HepG2 (cell line): ENCODE data around the gene IFT172. TPM values are rescaled to one million over a fixed set of nuclear protein-coding genes. Genes with fewer than 3 reads are reported as not detected.

Source experiments
- DR1 ChIP-seq: sonication (generic); formaldehyde crosslinking; IDR thresholded peaks from 2 replicates; pipeline ENCODE4 v1.8.0; 2021; ENCODE audit warnings: mild to moderate bottlenecking, missing genetic modification reagents, inconsistent platforms
- EEA1 ChIP-seq: sonication (generic); formaldehyde crosslinking; IDR thresholded peaks from 2 replicates; pipeline ENCODE4 v1.5.1; 2020; ENCODE audit warnings: mild to moderate bottlenecking, missing genetic modification reagents, borderline replicate concordance
- IRX3 ChIP-seq: sonication (generic); formaldehyde crosslinking; IDR thresholded peaks from 2 replicates; pipeline ENCODE4 v1.8.1; 2023; ENCODE audit warnings: mild to moderate bottlenecking, low read depth, missing genetic modification reagents, borderline replicate concordance
- NCOA2 ChIP-seq: sonication (generic); formaldehyde crosslinking; IDR thresholded peaks from 2 replicates; pipeline ENCODE4 v1.8.0; 2022; ENCODE audit warnings: inconsistent platforms
- PPARG ChIP-seq: conservative IDR thresholded peaks from 2 replicates; pipeline ENCODE4 v1.6.1; 2016; ENCODE audit warnings: missing biosample characterization, missing genetic modification reagents
- PTBP1 ChIP-seq: fragments of 200-400 bp; formaldehyde crosslinking; IDR thresholded peaks from 2 replicates; pipeline ENCODE4 v1.6.1; 2018; ENCODE audit warnings: low read length, low read depth; ENCODE audit not compliant: poor library complexity, severe bottlenecking
- SNRNP70 ChIP-seq: fragments of 200-400 bp; formaldehyde crosslinking; IDR thresholded peaks from 2 replicates; pipeline ENCODE4 v1.6.1; 2017; ENCODE audit warnings: mild to moderate bottlenecking, low read depth, low read length, moderate library complexity
- TOPORS ChIP-seq: sonication (generic); formaldehyde crosslinking; IDR thresholded peaks from 2 replicates; pipeline ENCODE4 v1.8.0; 2023; ENCODE audit warnings: mild to moderate bottlenecking, missing genetic modification reagents
- XRCC5 ChIP-seq: fragments of 200-400 bp; formaldehyde crosslinking; optimal IDR thresholded peaks from 2 replicates; pipeline ENCODE3; 2017; ENCODE audit warnings: mild to moderate bottlenecking, low read length
- ZNF235 ChIP-seq: sonication (generic); formaldehyde crosslinking; IDR thresholded peaks from 2 replicates; pipeline ENCODE4 v1.8.1; 2023; ENCODE audit warnings: mild to moderate bottlenecking, missing genetic modification reagents, borderline replicate concordance
- ZNF331 ChIP-seq: sonication (generic); formaldehyde crosslinking; IDR thresholded peaks from 2 replicates; pipeline ENCODE4 v1.4.0; 2020; ENCODE audit warnings: missing genetic modification reagents
- ZNF501 ChIP-seq: sonication (generic); formaldehyde crosslinking; IDR thresholded peaks from 2 replicates; pipeline ENCODE4 v1.5.1; 2020; ENCODE audit warnings: mild to moderate bottlenecking, moderate library complexity, missing genetic modification reagents
- polyA plus RNA-seq, 8 experiments: library from polyadenylated mRNA; depleted of rRNA in 3 of 8; stranded (reverse) in 7 of 8; unstranded in 1 of 8; fragments of >200 nt; fragmentation: Illumina TruSeq in 4 of 8; extraction: Trizol in 4 of 8; gene quantifications; 2 replicates each; pipeline versions ENCODE4 v1.2.1 to v1.2.3, GENCODE V29; 2011 to 2016; ENCODE audit warnings: low read depth in 4 of 8, missing spikeins in 1 of 8, mixed read lengths in 1 of 8; ENCODE audit not compliant: insufficient read depth in 1 of 8
- total RNA-seq, 5 experiments: library from RNA; depleted of rRNA; stranded (reverse); fragments of >200 nt; fragmentation: Illumina TruSeq; extraction: Trizol; gene quantifications; 2 replicates each; pipeline ENCODE4 v1.2.3, GENCODE V29; 2016; ENCODE audit warnings: low read depth in 1 of 5
- TF ChIP-seq, protein P1 (sequence below), 2 experiments: fragments of 450-650 bp in 1 of 2; sonication (generic) in 1 of 2; formaldehyde crosslinking in 1 of 2; IDR thresholded peaks; 2 replicates each; pipeline versions ENCODE4 v1.6.1 to v1.8.0; 2016 to 2022; ENCODE audit warnings: antibody characterized with exemption in 1 of 2, mild to moderate bottlenecking in 1 of 2, missing genetic modification reagents in 1 of 2
- TF ChIP-seq, protein P2 (sequence below): sonication (generic); formaldehyde crosslinking; IDR thresholded peaks from 2 replicates; pipeline ENCODE4 v1.8.0; 2022; ENCODE audit warnings: missing genetic modification reagents, mild to moderate bottlenecking, moderate library complexity, borderline replicate concordance
- TF ChIP-seq, protein P3 (sequence below): IDR thresholded peaks from 2 replicates; pipeline ENCODE4 v1.6.1; 2018; ENCODE audit warnings: missing genetic modification reagents, mild to moderate bottlenecking, missing compliant biosample characterization

Gene IFT172
- total and polyA plus RNA-seq, 2 of the 13 experiments (the other 11 are each of a cell fraction or from before 2014, with no cell fraction given) = 21.6 to 35.7 TPM

DNA sequence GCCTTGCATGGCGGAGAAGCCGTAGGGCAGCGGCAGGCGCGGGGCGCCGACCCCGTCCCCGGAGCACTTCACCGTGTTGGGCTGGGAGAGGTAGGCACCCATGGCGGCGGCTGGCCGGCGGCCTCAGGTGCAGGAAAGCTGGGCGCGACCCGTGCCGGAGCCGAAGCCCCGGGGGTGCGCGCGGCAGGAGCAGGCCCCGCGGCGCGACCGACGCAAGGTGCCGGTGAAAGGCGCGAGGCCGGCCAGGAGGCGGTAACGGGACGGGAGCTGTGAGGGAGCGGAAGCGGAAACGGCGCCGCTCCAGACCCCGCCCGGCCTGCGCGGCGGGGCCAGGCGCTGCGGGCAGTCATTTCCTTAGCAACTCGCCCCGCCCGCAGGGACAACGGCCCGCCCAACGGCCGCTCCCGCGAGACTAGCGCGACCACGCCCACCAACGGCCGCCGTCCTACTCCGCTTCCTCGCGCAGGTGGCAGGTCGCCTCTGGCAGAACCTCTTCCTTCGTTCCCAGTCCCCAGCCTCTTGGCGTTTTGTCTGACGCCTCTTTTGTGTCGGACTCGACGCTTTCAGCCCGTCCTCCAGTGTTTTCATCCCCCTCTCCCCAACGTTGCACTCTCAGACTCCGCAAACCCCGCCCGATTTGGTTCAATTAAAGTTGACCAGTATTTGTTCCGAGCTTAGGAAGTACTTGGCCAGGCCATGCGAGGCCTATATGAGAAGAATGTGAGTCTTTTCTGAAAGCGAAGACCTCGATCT, 80.0 kb downstream of the IFT172 start, which contains the start of gene PPM1G (continued):
- TF ChIP-seq, protein P1, sequence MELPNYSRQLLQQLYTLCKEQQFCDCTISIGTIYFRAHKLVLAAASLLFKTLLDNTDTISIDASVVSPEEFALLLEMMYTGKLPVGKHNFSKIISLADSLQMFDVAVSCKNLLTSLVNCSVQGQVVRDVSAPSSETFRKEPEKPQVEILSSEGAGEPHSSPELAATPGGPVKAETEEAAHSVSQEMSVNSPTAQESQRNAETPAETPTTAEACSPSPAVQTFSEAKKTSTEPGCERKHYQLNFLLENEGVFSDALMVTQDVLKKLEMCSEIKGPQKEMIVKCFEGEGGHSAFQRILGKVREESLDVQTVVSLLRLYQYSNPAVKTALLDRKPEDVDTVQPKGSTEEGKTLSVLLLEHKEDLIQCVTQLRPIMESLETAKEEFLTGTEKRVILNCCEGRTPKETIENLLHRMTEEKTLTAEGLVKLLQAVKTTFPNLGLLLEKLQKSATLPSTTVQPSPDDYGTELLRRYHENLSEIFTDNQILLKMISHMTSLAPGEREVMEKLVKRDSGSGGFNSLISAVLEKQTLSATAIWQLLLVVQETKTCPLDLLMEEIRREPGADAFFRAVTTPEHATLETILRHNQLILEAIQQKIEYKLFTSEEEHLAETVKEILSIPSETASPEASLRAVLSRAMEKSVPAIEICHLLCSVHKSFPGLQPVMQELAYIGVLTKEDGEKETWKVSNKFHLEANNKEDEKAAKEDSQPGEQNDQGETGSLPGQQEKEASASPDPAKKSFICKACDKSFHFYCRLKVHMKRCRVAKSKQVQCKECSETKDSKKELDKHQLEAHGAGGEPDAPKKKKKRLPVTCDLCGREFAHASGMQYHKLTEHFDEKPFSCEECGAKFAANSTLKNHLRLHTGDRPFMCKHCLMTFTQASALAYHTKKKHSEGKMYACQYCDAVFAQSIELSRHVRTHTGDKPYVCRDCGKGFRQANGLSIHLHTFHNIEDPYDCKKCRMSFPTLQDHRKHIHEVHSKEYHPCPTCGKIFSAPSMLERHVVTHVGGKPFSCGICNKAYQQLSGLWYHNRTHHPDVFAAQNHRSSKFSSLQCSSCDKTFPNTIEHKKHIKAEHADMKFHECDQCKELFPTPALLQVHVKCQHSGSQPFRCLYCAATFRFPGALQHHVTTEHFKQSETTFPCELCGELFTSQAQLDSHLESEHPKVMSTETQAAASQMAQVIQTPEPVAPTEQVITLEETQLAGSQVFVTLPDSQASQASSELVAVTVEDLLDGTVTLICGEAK (IDR thresholded peaks at IDR 0.05) = 0 out of 2 replicates have a peak, but pooled peaks have one; percentile 10
- TF ChIP-seq, protein P1 (CRISPR knock-in tag; IDR thresholded peaks at IDR 0.05) = peak; percentile 88
- no peak for TF ChIP-seq SNRNP70
- TF ChIP-seq, protein P2, sequence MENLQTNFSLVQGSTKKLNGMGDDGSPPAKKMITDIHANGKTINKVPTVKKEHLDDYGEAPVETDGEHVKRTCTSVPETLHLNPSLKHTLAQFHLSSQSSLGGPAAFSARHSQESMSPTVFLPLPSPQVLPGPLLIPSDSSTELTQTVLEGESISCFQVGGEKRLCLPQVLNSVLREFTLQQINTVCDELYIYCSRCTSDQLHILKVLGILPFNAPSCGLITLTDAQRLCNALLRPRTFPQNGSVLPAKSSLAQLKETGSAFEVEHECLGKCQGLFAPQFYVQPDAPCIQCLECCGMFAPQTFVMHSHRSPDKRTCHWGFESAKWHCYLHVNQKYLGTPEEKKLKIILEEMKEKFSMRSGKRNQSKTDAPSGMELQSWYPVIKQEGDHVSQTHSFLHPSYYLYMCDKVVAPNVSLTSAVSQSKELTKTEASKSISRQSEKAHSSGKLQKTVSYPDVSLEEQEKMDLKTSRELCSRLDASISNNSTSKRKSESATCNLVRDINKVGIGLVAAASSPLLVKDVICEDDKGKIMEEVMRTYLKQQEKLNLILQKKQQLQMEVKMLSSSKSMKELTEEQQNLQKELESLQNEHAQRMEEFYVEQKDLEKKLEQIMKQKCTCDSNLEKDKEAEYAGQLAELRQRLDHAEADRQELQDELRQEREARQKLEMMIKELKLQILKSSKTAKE (CRISPR knock-in tag) = 0 out of 2 replicates have a peak, but pooled peaks have one; percentile 5
- TF ChIP-seq, protein P3, sequence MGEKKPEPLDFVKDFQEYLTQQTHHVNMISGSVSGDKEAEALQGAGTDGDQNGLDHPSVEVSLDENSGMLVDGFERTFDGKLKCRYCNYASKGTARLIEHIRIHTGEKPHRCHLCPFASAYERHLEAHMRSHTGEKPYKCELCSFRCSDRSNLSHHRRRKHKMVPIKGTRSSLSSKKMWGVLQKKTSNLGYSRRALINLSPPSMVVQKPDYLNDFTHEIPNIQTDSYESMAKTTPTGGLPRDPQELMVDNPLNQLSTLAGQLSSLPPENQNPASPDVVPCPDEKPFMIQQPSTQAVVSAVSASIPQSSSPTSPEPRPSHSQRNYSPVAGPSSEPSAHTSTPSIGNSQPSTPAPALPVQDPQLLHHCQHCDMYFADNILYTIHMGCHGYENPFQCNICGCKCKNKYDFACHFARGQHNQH (CRISPR knock-in tag) = peak; percentile 94
- TF ChIP-seq IRX3 = 0 out of 2 replicates have a peak, but pooled peaks have one; percentile 85
- peak; percentile 46 for TF ChIP-seq XRCC5
- peak; percentile 93; the same call in 1 of the 2 replicates for TF ChIP-seq EEA1 (CRISPR knock-in tag)
- TF ChIP-seq ZNF235 (CRISPR knock-in tag) = peak; percentile 99; the same call in 1 of the 2 replicates
- peak; percentile 25 for TF ChIP-seq PTBP1
- peak; percentile 70; the same call in 1 of the 2 replicates for TF ChIP-seq ZNF331 (CRISPR knock-in tag)
- peak; percentile 95 for TF ChIP-seq ZNF501 (CRISPR knock-in tag)
- peak; percentile 88 for TF ChIP-seq DR1
- TF ChIP-seq NCOA2 (CRISPR knock-in tag) = peak; percentile 48
- TF ChIP-seq TOPORS (CRISPR knock-in tag) = peak; percentile 97; the same call in 1 of the 2 replicates
- TF ChIP-seq PPARG (CRISPR knock-in tag) = no peak
